Measurements from ENCODE around the gene FIZ1.

DNA sequence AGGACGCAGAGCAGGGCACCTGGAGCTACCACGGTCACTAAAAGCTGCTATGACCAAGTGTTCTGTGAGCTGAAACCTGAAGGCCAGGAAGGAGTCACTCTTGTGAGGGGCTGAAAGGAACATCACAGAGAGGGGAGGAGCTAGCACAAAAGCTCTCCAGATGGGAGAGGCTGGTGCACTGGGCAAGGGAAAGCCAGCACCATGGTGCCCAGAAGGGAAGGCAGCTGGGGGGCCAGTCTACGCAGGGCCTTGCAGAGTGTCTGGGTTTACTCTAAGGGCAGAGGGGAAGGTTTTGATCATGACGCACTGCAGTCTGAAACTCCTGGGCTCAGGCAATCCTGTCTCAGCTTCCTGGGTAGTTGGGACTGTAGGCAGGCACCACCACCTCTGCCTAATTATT, 37.4 kb upstream of the FIZ1 start:
- TF ChIP-seq, protein P1, sequence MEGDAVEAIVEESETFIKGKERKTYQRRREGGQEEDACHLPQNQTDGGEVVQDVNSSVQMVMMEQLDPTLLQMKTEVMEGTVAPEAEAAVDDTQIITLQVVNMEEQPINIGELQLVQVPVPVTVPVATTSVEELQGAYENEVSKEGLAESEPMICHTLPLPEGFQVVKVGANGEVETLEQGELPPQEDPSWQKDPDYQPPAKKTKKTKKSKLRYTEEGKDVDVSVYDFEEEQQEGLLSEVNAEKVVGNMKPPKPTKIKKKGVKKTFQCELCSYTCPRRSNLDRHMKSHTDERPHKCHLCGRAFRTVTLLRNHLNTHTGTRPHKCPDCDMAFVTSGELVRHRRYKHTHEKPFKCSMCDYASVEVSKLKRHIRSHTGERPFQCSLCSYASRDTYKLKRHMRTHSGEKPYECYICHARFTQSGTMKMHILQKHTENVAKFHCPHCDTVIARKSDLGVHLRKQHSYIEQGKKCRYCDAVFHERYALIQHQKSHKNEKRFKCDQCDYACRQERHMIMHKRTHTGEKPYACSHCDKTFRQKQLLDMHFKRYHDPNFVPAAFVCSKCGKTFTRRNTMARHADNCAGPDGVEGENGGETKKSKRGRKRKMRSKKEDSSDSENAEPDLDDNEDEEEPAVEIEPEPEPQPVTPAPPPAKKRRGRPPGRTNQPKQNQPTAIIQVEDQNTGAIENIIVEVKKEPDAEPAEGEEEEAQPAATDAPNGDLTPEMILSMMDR (IDR thresholded peaks at IDR 0.05), result no peak
- TF ChIP-seq POLR2A (IDR thresholded peaks at IDR 0.05), result no peak

Data from thyroid gland (tissue), 4 donors.